Chondrocyte (in vitro differentiated cells): ENCODE measurements around the gene LARP4B. TPM values are rescaled to one million over a fixed set of nuclear protein-coding genes. Genes with fewer than 3 reads are reported as not detected.
A peak's percentile ranks its signal among the peaks of the same experiment; 100 is the strongest.

Source experiments
- DNase-seq: peaks from one replicate; pipeline ENCODE4 v3.0.0; 2021; ENCODE audit warnings: mixed read lengths, low spot score
- H3K27ac Mint-ChIP-seq: one replicate; pipeline ENCODE4 v1.8.0; 2021; ENCODE audit warnings: mild to moderate bottlenecking, moderate library complexity, mixed read lengths; ENCODE audit not compliant: unreplicated experiment
- H3K27me3 Mint-ChIP-seq: 2 replicates; pipeline ENCODE4 v1.8.0; 2021; ENCODE audit warnings: low read depth, mixed read lengths
- H3K36me3 Mint-ChIP-seq: 2 replicates; pipeline ENCODE4 v1.8.0; 2021; ENCODE audit warnings: low read depth, mixed read lengths
- H3K4me1 Mint-ChIP-seq: 2 replicates; pipeline ENCODE4 v1.8.0; 2021; ENCODE audit warnings: low read depth, mild to moderate bottlenecking, mixed read lengths
- H3K4me3 Mint-ChIP-seq: one replicate; pipeline ENCODE4 v1.8.0; 2021; ENCODE audit warnings: mild to moderate bottlenecking, moderate library complexity, mixed read lengths; ENCODE audit not compliant: unreplicated experiment
- H3K9me3 Mint-ChIP-seq: 2 replicates; pipeline ENCODE4 v1.8.0; 2021; ENCODE audit warnings: low read depth, mixed read lengths
- CTCF ChIP-seq: fragments of 200-600 bp; sonication (generic); IDR thresholded peaks from 2 replicates; pipeline ENCODE4 v1.5.0; 2021; ENCODE audit warnings: antibody characterized with exemption, mild to moderate bottlenecking, moderate library complexity
- total RNA-seq: library from RNA; stranded (reverse); gene quantifications from 3 replicates; pipeline ENCODE4 v1.2.1, GENCODE V29; 2021

The LARP4B gene
- total RNA-seq, 1 donor from 2014 or later = 67.1 TPM

GRCh38 chr10:786633-787474 lies 144.7 kb downstream of the LARP4B start:
- DNase-seq = peak; percentile 79
- no peaks in the 10 kb centered on the region for H3K9me3 Mint-ChIP-seq
- H3K4me3 Mint-ChIP-seq = no peak overlapping the region
- no peak for TF ChIP-seq CTCF
- H3K27me3 Mint-ChIP-seq = no peaks in the 10 kb centered on the region
- H3K27ac Mint-ChIP-seq = no peak overlapping the region
- H3K4me1 Mint-ChIP-seq = peaks cover 2% of the 10 kb centered on the region
- peaks cover 2% of the 10 kb centered on the region for H3K36me3 Mint-ChIP-seq

GRCh38 chr10:785861-786214 lies 145.7 kb downstream of the LARP4B start:
- Mint-ChIP-seq H3K4me1 (peaks cover 2% of the 10 kb centered on the region), H3K4me3 (no peak overlapping the region), H3K9me3 (no peaks in the 10 kb centered on the region), H3K36me3 (no peaks in the 10 kb centered on the region), H3K27ac (no peak overlapping the region), H3K27me3 (no peaks in the 10 kb centered on the region)
- no peak for TF ChIP-seq CTCF
- DNase-seq = peak; percentile 61

- Mint-ChIP-seq H3K27me3 (no peaks in the 10 kb centered on the region), H3K4me1 (peaks cover 2% of the 10 kb centered on the region), H3K9me3 (no peaks in the 10 kb centered on the region), H3K4me3 (peak overlapping the region; percentile 62), H3K27ac (peak overlapping the region; percentile 83), H3K36me3 (no peaks in the 10 kb centered on the region)
- TF ChIP-seq CTCF = no peak
- peak; percentile 90 for DNase-seq
These were observed 146.2 kb downstream of the LARP4B start for GRCh38 chr10:785089-785860.

GRCh38 chr10:784403-785088 lies 147.0 kb downstream of the LARP4B start:
- peak; percentile 65 for TF ChIP-seq CTCF
- Mint-ChIP-seq H3K36me3 (no peaks in the 10 kb centered on the region), H3K27me3 (no peaks in the 10 kb centered on the region), H3K4me3 (peak overlapping the region; percentile 62), H3K27ac (peak overlapping the region; percentile 83), H3K9me3 (no peaks in the 10 kb centered on the region), H3K4me1 (peaks cover 2% of the 10 kb centered on the region)
- peak; percentile 85 for DNase-seq
